ENCODE measurements around the gene ID4. TPM values are rescaled to one million over a fixed set of nuclear protein-coding genes. Genes with fewer than 3 reads are reported as not detected.

The ID4 gene
- polyA plus RNA-seq, 2 of the 4 experiments (the other 2 are of a cell fraction) = 2.6 to 6.1 TPM

DNA sequence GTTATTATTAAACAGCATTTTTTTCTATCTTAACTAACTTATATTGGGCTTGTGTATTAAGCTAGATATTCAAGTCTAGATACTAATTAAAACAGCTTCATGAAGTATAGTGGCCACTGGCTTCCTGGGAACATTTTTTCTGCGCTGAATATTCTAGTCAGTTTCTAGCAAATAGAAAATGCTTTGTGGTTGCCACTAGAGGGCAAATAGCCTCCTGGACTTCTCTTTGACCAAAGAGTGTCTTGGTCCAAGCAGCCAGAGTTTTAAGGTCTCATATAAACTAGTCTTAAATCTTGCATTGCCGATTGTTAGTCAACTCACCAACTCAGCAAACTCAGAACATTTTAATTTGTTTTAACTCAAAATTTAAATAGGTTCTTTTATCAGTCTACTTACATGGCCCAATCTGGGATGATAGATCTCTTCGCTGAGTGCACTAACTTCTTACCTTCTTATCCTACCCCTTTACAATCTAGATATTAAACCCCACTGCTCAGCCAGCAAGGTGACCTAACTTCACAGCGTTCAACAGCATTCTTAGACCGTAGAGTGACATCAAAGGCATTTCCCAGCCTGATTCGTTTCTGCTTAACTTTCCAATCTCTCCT, 24.6 kb upstream of the ID4 start:
- Histone ChIP-seq H3K4me3 (no peak overlapping the region), H3K27ac (no peak overlapping the region), H3K4me2 (peak overlapping the region; percentile 75; the same call in 2 of the 3 replicates), H3K9me3 (no peaks in the 10 kb centered on the region), H3K4me1 (peaks cover 20% of the 10 kb centered on the region)
- DNase-seq (ENCODE audit: low read depth in 1 of 2, low spot score in 1 of 2) (peak; percentile 26 to 62), FAIRE-seq (no peak), ATAC-seq (peak; percentile 85 to 92; a peak in 5 of 6 replicates)
- POLR2A ChIA-PET = no interaction called here
- CTCF ChIA-PET = interaction anchor here (0.6 to 1.0 kb wide), 2 partner anchors 12 to 77 kb away, joined by 3 read pairs; no protein-coding TSS in a partner anchor
- 35% methylated on average over 6 of the region's 6 CpGs for WGBS (ENCODE audit: missing lambda C conversion rate)
- no peak for TF ChIP-seq EHMT2 (IDR thresholded peaks at IDR 0.05; ENCODE audit: low read depth)
- TF ChIP-seq TP53 (CRISPR knock-in tag; IDR thresholded peaks at IDR 0.05) = no peak
- no peak for TF ChIP-seq POLR2AphosphoS2 (conservative IDR thresholded peaks at IDR 0.05; ENCODE audit: low read length)
- TF ChIP-seq HOXB5 (CRISPR knock-in tag; IDR thresholded peaks at IDR 0.05) = no peak
- TF ChIP-seq, protein P1, sequence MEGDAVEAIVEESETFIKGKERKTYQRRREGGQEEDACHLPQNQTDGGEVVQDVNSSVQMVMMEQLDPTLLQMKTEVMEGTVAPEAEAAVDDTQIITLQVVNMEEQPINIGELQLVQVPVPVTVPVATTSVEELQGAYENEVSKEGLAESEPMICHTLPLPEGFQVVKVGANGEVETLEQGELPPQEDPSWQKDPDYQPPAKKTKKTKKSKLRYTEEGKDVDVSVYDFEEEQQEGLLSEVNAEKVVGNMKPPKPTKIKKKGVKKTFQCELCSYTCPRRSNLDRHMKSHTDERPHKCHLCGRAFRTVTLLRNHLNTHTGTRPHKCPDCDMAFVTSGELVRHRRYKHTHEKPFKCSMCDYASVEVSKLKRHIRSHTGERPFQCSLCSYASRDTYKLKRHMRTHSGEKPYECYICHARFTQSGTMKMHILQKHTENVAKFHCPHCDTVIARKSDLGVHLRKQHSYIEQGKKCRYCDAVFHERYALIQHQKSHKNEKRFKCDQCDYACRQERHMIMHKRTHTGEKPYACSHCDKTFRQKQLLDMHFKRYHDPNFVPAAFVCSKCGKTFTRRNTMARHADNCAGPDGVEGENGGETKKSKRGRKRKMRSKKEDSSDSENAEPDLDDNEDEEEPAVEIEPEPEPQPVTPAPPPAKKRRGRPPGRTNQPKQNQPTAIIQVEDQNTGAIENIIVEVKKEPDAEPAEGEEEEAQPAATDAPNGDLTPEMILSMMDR (IDR thresholded peaks at IDR 0.05) = peak; percentile 58
- TF ChIP-seq, protein P2, sequence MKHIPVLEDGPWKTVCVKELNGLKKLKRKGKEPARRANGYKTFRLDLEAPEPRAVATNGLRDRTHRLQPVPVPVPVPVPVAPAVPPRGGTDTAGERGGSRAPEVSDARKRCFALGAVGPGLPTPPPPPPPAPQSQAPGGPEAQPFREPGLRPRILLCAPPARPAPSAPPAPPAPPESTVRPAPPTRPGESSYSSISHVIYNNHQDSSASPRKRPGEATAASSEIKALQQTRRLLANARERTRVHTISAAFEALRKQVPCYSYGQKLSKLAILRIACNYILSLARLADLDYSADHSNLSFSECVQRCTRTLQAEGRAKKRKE (CRISPR knock-in tag; IDR thresholded peaks at IDR 0.05; ENCODE audit: low read depth) = no peak
- TF ChIP-seq NPAS2 (CRISPR knock-in tag; IDR thresholded peaks at IDR 0.05; ENCODE audit: borderline replicate concordance) = no peak
- no peak for TF ChIP-seq KDM1A (IDR thresholded peaks at IDR 0.05; ENCODE audit: low read depth)
- no peak for TF ChIP-seq JUNB (IDR thresholded peaks at IDR 0.05)
- TF ChIP-seq, protein P3, sequence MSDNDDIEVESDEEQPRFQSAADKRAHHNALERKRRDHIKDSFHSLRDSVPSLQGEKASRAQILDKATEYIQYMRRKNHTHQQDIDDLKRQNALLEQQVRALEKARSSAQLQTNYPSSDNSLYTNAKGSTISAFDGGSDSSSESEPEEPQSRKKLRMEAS (IDR thresholded peaks at IDR 0.05) = no peak
- TF ChIP-seq JUN (IDR thresholded peaks at IDR 0.05) = no peak
- TF ChIP-seq HEYL (CRISPR knock-in tag; IDR thresholded peaks at IDR 0.05) = no peak
- TF ChIP-seq RAD21 (conservative IDR thresholded peaks at IDR 0.05 in 1 of 2, IDR thresholded peaks at IDR 0.05 in 1 of 2) = peak; percentile 43 to 48
- no peak for TF ChIP-seq KDM5A (IDR thresholded peaks at IDR 0.05)
- no peak for TF ChIP-seq CHD2 (IDR thresholded peaks at IDR 0.05; ENCODE audit: low read length, partially characterized antibody)
- peak; percentile 63 for TF ChIP-seq SMC3 (IDR thresholded peaks at IDR 0.05)
- TF ChIP-seq, protein P4, sequence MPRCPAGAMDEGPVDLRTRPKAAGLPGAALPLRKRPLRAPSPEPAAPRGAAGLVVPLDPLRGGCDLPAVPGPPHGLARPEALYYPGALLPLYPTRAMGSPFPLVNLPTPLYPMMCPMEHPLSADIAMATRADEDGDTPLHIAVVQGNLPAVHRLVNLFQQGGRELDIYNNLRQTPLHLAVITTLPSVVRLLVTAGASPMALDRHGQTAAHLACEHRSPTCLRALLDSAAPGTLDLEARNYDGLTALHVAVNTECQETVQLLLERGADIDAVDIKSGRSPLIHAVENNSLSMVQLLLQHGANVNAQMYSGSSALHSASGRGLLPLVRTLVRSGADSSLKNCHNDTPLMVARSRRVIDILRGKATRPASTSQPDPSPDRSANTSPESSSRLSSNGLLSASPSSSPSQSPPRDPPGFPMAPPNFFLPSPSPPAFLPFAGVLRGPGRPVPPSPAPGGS (IDR thresholded peaks at IDR 0.05) = no peak
- TF ChIP-seq RFX5 (IDR thresholded peaks at IDR 0.05) = no peak
- no peak for TF ChIP-seq FOSB (CRISPR knock-in tag; IDR thresholded peaks at IDR 0.05)
- TF ChIP-seq SREBF2 (IDR thresholded peaks at IDR 0.05) = no peak

DNA sequence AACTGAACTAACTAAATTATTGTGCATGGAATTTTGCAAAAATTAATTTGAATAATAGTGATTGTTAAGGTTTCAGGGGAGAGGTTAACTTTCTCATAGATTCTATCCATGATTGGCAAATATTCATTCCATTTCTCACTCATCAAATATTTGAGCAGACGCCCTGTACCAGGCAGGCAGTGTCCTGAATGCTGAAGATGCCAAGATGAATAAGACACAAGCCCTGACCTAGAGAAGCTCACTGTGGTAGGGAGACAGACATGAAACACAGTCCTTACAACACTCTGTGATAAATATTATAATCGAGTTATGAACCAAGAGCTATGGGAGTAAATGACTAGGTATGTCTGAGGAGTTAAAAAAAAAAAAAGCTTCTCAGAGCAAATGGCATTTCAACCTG, 18.4 kb upstream of the ID4 start:
- H3K9me3 ChIP-seq = no peaks in the 10 kb centered on the region
- ChIA-PET CTCF (no interaction called here), POLR2A (no interaction called here)
- ATAC-seq = peak in 1 of 2 experiments; percentile 54; a peak in 2 of 6 replicates
- 16% methylated on average over 2 of the region's 2 CpGs for WGBS (ENCODE audit: missing lambda C conversion rate)
- no peak for DNase-seq (ENCODE audit: low read depth in 1 of 2, low spot score in 1 of 2)
- TF ChIP-seq PHF8 (IDR thresholded peaks at IDR 0.05; ENCODE audit: borderline replicate concordance, low read depth) (no peak), MAFK (IDR thresholded peaks at IDR 0.05; ENCODE audit: partially characterized antibody) (no peak), FOSB (CRISPR knock-in tag; IDR thresholded peaks at IDR 0.05) (no peak), ZNF302 (CRISPR knock-in tag; IDR thresholded peaks at IDR 0.05) (no peak), SMC3 (IDR thresholded peaks at IDR 0.05) (no peak)
- no peaks in the 10 kb centered on the region; the same call in 2 of the 3 replicates for H3K4me1 ChIP-seq
- no peak overlapping the region for H3K4me3 ChIP-seq
- FAIRE-seq = no peak
- no peak overlapping the region for H3K27ac ChIP-seq
- H3K4me2 ChIP-seq = peak overlapping the region; percentile 14; the same call in 1 of the 3 replicates
